ENCODE measurements around the gene SLC39A11. TPM values are rescaled to one million over a fixed set of nuclear protein-coding genes. Genes with fewer than 3 reads are reported as not detected.

SLC39A11 gene
- total RNA-seq, 1 experiment from 2014 or later, result 15.2 TPM

DNA sequence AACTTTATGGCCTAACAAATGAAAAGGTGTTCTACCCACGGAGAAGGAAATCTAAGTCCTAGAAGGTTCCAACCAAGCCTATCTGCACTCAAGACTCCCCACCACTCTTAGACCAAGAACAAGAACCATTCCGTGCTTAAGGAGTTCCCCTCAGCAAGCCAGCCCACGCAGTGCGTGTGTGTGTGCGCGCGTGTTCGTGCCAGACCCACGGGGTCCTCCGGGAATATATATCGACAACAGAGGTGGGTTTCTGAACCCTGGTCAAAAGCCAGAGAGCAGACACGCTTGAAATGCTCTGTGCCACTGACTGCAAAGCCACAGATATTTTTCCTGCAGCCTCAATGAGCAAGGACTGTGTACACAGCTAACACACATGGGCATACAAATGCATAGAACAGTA, 70.7 kb downstream of the SLC39A11 start:
- DNase-seq, result no peak
- WGBS (ENCODE audit: extremely low coverage, insufficient read length, low lambda C conversion rate), result no CpG with 5 or more reads among the region's 12 CpGs
- no peak overlapping the region for H2BK20ac ChIP-seq (ENCODE audit: low read depth, low read length, poor library complexity, severe bottlenecking)
- no peak overlapping the region for H3K4ac ChIP-seq (ENCODE audit: low read depth, low read length)
- H2BK5ac ChIP-seq (ENCODE audit: insufficient read length, low read length), result no peak overlapping the region
- Mint-ChIP-seq H3K9me3 (peaks cover 4 to 6% of the 10 kb centered on the region in 2 experiments; a peak in 4 of 5 replicates), H3K27ac (no peak overlapping the region), H3K36me3 (ENCODE audit: insufficient read depth in 1 of 3, low read depth in 3 of 3) (peaks cover 0 to 9% (median 4%) of the 10 kb centered on the region in 3 experiments; a peak in 3 of 7 replicates), H3K4me3 (no peak overlapping the region), H3K4me1 (peaks cover 3 to 6% of the 10 kb centered on the region in 2 experiments; a peak in 3 of 4 replicates), H3K27me3 (ENCODE audit: low read depth) (no peaks in the 10 kb centered on the region; the same call in none of the 2 replicates)
- H2BK15ac ChIP-seq (ENCODE audit: low read depth, low read length), result no peak overlapping the region
- H3K56ac ChIP-seq (ENCODE audit: insufficient read length, low read depth, low read length), result no peak overlapping the region
- H2BK120ac ChIP-seq (ENCODE audit: low read depth, low read length, poor library complexity, severe bottlenecking), result no peak overlapping the region
- no peaks in the 10 kb centered on the region for H4K20me1 ChIP-seq (ENCODE audit: control insufficient read depth, insufficient read depth, insufficient read length)
- H2BK12ac ChIP-seq (ENCODE audit: insufficient read length, low read depth, low read length), result no peak overlapping the region
- no peak overlapping the region for H3K4me2 ChIP-seq (ENCODE audit: insufficient read depth, insufficient read length, low read length)
- H3K23ac ChIP-seq (ENCODE audit: insufficient read length, low read depth, low read length), result no peak overlapping the region
- no peak overlapping the region for H4K8ac ChIP-seq (replicated peaks; ENCODE audit: insufficient read length, low read depth, low read length)
- H3K18ac ChIP-seq (ENCODE audit: insufficient read length, low read depth, low read length), result no peak overlapping the region
- H3K9me3 ChIP-seq (ENCODE audit: control insufficient read depth, low read depth, low read length), result no peaks in the 10 kb centered on the region
- H4K91ac ChIP-seq (ENCODE audit: insufficient read length, low read depth, low read length), result no peak overlapping the region
- no peak overlapping the region for H3K9ac ChIP-seq (ENCODE audit: extremely low read depth, insufficient read length, low read length)
- H3K79me2 ChIP-seq (ENCODE audit: insufficient read depth, low read length), result no peaks in the 10 kb centered on the region; the same call in 1 of the 2 replicates
- H3K4me1 ChIP-seq (ENCODE audit: insufficient read depth, low read length), result no peaks in the 10 kb centered on the region
- H3K27ac ChIP-seq (ENCODE audit: insufficient read length, low read depth, low read length), result no peak overlapping the region
- TF ChIP-seq, protein P1, sequence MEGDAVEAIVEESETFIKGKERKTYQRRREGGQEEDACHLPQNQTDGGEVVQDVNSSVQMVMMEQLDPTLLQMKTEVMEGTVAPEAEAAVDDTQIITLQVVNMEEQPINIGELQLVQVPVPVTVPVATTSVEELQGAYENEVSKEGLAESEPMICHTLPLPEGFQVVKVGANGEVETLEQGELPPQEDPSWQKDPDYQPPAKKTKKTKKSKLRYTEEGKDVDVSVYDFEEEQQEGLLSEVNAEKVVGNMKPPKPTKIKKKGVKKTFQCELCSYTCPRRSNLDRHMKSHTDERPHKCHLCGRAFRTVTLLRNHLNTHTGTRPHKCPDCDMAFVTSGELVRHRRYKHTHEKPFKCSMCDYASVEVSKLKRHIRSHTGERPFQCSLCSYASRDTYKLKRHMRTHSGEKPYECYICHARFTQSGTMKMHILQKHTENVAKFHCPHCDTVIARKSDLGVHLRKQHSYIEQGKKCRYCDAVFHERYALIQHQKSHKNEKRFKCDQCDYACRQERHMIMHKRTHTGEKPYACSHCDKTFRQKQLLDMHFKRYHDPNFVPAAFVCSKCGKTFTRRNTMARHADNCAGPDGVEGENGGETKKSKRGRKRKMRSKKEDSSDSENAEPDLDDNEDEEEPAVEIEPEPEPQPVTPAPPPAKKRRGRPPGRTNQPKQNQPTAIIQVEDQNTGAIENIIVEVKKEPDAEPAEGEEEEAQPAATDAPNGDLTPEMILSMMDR (conservative IDR thresholded peaks at IDR 0.05), result no peak
- H3K27me3 ChIP-seq (ENCODE audit: insufficient read depth, low read length), result no peaks in the 10 kb centered on the region
- H3T11ph ChIP-seq (ENCODE audit: low read length), result no peak overlapping the region
- H3K14ac ChIP-seq (ENCODE audit: insufficient read depth, low read length), result no peak overlapping the region
- H3K79me1 ChIP-seq (ENCODE audit: insufficient read depth, low read depth, low read length, poor library complexity, severe bottlenecking), result no peaks in the 10 kb centered on the region
- no peaks in the 10 kb centered on the region for H3K23me2 ChIP-seq (ENCODE audit: insufficient read length, low read depth, low read length, poor library complexity, severe bottlenecking)
- no peak overlapping the region for H2AFZ ChIP-seq (ENCODE audit: low read length)
- no peak overlapping the region for H2AK5ac ChIP-seq (ENCODE audit: insufficient read length, low read length)
- H4K5ac ChIP-seq (ENCODE audit: insufficient read length, low read depth, low read length), result no peak overlapping the region
